NCI-H2196 (cell line): Measurements from ENCODE around the gene ID1.
"Not testable (repeated sequence)": the region's sequence is repeated elsewhere in the genome, so short reads cannot be mapped to it uniquely, and the experiment has no call there.

ENCODE experiments used
- DNase-seq: peaks from one replicate; lab custom pipeline; 2025; ENCODE audit not compliant: unreplicated experiment; lab: John Stamatoyannopoulos, UW

The ID1 gene

GRCh38 chr20:31597481-31597855, 7.6 kb upstream of the ID1 start:
- DNase-seq: no peak

GRCh38 chr20:31602431-31602778, 2.7 kb upstream of the ID1 start:
- DNase-seq: no peak

DNA sequence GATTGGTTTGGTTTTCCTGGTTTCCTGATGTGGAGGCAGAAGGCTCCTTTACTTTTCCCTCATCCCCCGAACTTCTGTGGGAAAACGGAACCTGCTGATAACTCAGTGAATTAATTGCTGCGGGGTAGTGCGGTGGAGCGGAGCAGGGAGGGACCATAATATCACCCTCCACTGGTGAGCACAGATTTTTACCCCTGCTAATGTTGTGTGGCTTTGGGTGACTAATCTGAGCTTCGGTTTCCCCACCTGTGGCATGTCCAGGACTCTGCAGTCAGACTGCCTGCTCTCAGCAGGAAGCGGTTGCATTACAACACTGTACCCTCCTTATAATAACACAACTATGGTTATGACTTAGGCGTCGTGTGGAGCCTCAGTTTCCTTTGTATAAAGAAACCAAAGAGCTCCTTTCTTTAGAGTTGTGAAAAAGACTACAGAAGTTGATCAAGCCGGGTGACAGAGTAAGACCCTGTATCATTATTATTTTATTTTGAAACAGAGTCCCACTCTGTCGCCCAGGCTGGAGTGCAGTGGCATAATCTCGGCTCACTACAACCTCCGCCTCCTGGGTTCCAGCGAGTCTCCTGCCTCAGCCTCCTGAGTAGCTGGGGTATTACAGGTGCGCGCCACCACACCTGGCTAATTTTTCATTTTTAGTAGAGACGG, 2.2 kb upstream of the ID1 start:
- DNase-seq: no peak

DNA sequence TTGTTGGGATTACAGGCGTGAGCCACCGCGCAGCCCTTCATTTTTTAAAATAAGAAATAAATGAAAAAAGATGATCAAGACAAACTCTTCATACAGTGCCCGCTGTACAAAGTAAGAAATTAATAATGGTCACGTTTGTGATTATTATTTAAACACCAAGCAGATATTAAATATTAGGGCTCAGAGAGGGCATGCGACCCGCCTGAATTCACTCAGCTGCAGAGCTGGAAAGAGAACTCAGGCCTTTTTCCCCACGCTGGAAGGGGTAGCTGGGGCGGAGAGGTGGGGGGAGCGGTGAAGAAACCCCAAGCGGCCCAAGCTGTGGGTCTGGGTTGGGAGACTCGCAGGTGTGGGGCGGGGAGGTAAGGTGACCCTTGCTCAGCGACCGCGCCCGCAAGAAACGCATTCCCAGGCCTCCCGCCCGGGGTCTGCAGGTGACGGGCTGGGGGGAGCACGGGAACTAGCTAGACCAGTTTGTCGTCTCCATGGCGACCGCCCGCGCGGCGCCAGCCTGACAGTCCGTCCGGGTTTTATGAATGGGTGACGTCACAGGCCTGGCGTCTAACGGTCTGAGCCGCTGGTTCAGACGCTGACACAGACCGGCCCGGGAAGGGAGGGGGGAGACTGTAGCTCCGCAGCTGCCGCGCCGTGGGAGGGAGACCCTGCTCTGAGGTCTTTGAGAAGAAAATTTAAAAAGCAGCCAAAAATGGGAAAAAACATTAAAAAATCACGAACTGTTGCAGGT, 1.1 kb upstream of the ID1 start:
- DNase-seq: peak; percentile 99

GRCh38 chr20:31604567-31605030, 490 bp upstream of the ID1 start:
- DNase-seq: peak; percentile 71

GRCh38 chr20:31605902-31606803, 1.1 kb downstream of the ID1 start:
- no peak for DNase-seq

GRCh38 chr20:31606804-31607639, 1.9 kb downstream of the ID1 start:
- DNase-seq: peak; percentile 57

GRCh38 chr20:31607640-31608250, 2.7 kb downstream of the ID1 start:
- DNase-seq: peak; percentile 73

GRCh38 chr20:31608251-31608945, 3.3 kb downstream of the ID1 start:
- DNase-seq: peak; percentile 98

GRCh38 chr20:31612271-31612640, 7.2 kb downstream of the ID1 start:
- not testable (repeated sequence) for DNase-seq

- no peak for DNase-seq
Measured at GRCh38 chr20:31615416-31615815, 10.3 kb downstream of the ID1 start.

GRCh38 chr20:31617432-31618104, 12.5 kb downstream of the ID1 start:
- DNase-seq: no peak

- no peak for DNase-seq
Measured at GRCh38 chr20:31620246-31620645, 15.2 kb downstream of the ID1 start.

- not testable (repeated sequence) for DNase-seq
Measured at GRCh38 chr20:31623123-31623505, 18.0 kb downstream of the ID1 start.

DNA sequence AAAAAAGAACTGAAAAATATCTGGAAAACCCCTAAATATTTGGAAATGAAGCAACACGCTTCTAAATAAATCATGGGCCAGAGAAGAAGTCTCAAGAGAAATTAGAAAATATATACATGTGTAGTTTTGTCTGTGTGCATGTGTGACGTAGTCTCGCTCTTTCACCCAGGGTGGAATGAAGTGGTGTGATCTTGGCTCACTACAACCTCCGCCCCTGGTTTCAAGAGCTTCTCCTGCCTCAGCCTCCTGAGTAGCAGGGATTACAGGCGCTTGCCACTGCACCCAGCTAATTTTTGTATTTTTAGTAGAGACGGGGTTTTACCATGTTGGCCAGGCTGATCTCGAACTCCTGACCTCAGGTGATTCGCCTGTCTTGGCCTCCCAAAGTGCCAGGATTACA, 21.4 kb downstream of the ID1 start:
- not testable (repeated sequence) for DNase-seq

DNA sequence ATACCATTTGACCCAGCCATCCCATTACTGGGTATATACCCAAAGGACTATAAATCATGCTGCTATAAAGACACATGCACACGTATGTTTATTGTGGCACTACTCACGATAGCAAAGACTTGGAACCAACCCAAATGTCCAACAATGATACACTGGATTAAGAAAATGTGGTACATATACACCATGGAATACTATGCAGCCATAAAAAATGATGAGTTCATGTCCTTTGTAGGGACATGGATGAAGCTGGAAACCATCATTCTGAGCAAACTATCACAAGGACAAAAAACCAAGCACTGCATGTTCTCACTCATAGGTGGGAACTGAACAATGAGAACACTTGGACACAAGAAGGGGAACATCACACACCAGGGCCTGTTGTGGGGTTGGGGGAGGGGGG, 23.0 kb downstream of the ID1 start:
- DNase-seq: not testable (repeated sequence)

- peak; percentile 83 for DNase-seq
Measured at GRCh38 chr20:31630187-31630790, 25.2 kb downstream of the ID1 start.

DNA sequence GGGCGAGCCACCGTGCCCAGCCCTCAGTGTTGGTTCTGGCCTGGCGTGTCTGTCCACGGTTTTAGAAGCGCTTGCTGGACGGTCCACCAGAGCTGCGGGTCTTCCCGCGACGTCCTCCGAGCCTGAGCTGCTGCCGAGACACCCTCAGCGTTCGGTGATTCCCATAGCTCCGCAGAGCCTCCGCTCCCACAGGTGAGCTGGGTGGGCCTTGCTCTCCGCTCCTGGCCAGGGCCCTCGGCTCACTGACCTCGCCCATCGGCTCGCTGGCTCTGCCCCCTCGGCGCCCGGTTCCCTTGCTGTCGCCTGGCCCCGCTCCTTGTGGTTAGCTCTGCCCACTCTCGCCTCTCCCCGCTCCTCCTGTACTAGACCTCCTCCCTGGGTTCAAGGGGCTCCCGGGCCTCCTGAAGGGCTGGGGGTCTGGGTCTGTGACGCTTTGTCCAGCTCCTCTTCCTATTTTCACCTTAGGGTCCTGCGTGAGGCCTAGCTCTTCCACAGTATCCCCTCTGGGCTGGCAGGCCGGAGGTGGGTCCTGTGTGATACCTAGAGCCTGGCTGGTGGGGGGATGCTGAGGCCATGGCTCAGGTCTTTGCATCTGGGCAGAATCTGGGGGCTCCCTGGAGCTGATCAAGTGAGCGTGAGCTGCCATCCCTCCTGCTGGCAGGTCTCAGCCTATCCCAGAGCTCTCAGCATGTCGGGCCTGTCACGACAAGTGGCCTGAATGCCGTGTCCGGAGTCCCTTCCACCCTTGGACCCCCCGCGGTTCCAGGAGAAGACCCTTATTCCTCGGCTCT, 27.7 kb downstream of the ID1 start:
- DNase-seq: no peak
